ENCODE data around the gene CACNB1. TPM values are rescaled to one million over a fixed set of nuclear protein-coding genes. Genes with fewer than 3 reads are reported as not detected.

CACNB1 gene
- total RNA-seq, 1 experiment from 2014 or later: 9.1 TPM

- Histone ChIP-seq H3K9me3 (ENCODE audit: low read length) (no peaks in the 10 kb centered on the region), H3K9me2 (replicated peaks; ENCODE audit: insufficient read depth, low read length) (no peaks in the 10 kb centered on the region), H3K4me1 (ENCODE audit: low read length) (peaks cover 17% of the 10 kb centered on the region), H3K9ac (ENCODE audit: low read length) (no peak overlapping the region), H4K20me1 (ENCODE audit: insufficient read depth, low read depth, low read length) (no peaks in the 10 kb centered on the region), H3K4me2 (ENCODE audit: low read depth, low read length, poor library complexity, severe bottlenecking) (peak overlapping the region; percentile 69), H2AFZ (ENCODE audit: low read length) (no peak overlapping the region; the same call in 1 of the 2 replicates), H3K4me3 (ENCODE audit: low read length) (peak overlapping the region; percentile 90; the same call in 1 of the 2 replicates), H3K27ac (ENCODE audit: low read length) (no peak overlapping the region), H3K36me3 (ENCODE audit: insufficient read depth, low read length) (no peaks in the 10 kb centered on the region), H3K27me3 (ENCODE audit: low read length) (no peaks in the 10 kb centered on the region), H3K79me2 (ENCODE audit: low read length) (no peaks in the 10 kb centered on the region)
- peak; percentile 44 for DNase-seq
These were observed 45.3 kb downstream of the CACNB1 start for GRCh38 chr17:39151943-39152818.

- Histone ChIP-seq H3K27me3 (ENCODE audit: low read length) (no peaks in the 10 kb centered on the region), H3K4me2 (ENCODE audit: low read depth, low read length, poor library complexity, severe bottlenecking) (peak within 1 kb of the TSS; percentile 69), H3K9me3 (ENCODE audit: low read length) (no peaks in the 10 kb centered on the region), H3K4me3 (ENCODE audit: low read length) (peak within 1 kb of the TSS; percentile 90; the same call in 1 of the 2 replicates), H2AFZ (ENCODE audit: low read length) (no peak within 1 kb of the TSS), H3K4me1 (ENCODE audit: low read length) (peaks cover 17% of the 10 kb centered on the region), H3K9ac (ENCODE audit: low read length) (no peak within 1 kb of the TSS), H3K79me2 (ENCODE audit: low read length) (no peaks in the 10 kb centered on the region), H3K36me3 (ENCODE audit: insufficient read depth, low read length) (no peaks in the 10 kb centered on the region), H4K20me1 (ENCODE audit: insufficient read depth, low read depth, low read length) (no peaks in the 10 kb centered on the region), H3K9me2 (replicated peaks; ENCODE audit: insufficient read depth, low read length) (no peaks in the 10 kb centered on the region), H3K27ac (ENCODE audit: low read length) (no peak within 1 kb of the TSS)
- DNase-seq: no peak
These were observed 46.1 kb downstream of the CACNB1 start, which contains the start of gene PLXDC1 for GRCh38 chr17:39151150-39151942. PLXDC1 (minus strand) TSS chr17:39151637; CDS start chr17:39151437, 200 bp downstream.

- Histone ChIP-seq H3K4me2 (ENCODE audit: low read depth, low read length, poor library complexity, severe bottlenecking) (no peak overlapping the region), H3K4me3 (ENCODE audit: low read length) (no peak overlapping the region), H2AFZ (ENCODE audit: low read length) (no peak overlapping the region), H4K20me1 (ENCODE audit: insufficient read depth, low read depth, low read length) (no peaks in the 10 kb centered on the region), H3K9me3 (ENCODE audit: low read length) (no peaks in the 10 kb centered on the region), H3K27ac (ENCODE audit: low read length) (no peak overlapping the region), H3K9me2 (replicated peaks; ENCODE audit: insufficient read depth, low read length) (no peaks in the 10 kb centered on the region), H3K36me3 (ENCODE audit: insufficient read depth, low read length) (no peaks in the 10 kb centered on the region), H3K27me3 (ENCODE audit: low read length) (no peaks in the 10 kb centered on the region), H3K79me2 (ENCODE audit: low read length) (no peaks in the 10 kb centered on the region), H3K4me1 (ENCODE audit: low read length) (peaks cover 17% of the 10 kb centered on the region), H3K9ac (ENCODE audit: low read length) (no peak overlapping the region)
- DNase-seq: no peak
These were observed 46.7 kb downstream of the CACNB1 start for GRCh38 chr17:39150795-39151149.

- H3K27me3 ChIP-seq (ENCODE audit: low read length): no peaks in the 10 kb centered on the region
- no peak overlapping the region for H3K9ac ChIP-seq (ENCODE audit: low read length)
- no peak overlapping the region for H3K27ac ChIP-seq (ENCODE audit: low read length)
- no peaks in the 10 kb centered on the region for H3K9me3 ChIP-seq (ENCODE audit: low read length)
- no peaks in the 10 kb centered on the region for H4K20me1 ChIP-seq (ENCODE audit: insufficient read depth, low read depth, low read length)
- no peaks in the 10 kb centered on the region for H3K79me2 ChIP-seq (ENCODE audit: low read length)
- H3K36me3 ChIP-seq (ENCODE audit: insufficient read depth, low read length): no peaks in the 10 kb centered on the region
- no peak overlapping the region for H3K4me2 ChIP-seq (ENCODE audit: low read depth, low read length, poor library complexity, severe bottlenecking)
- peaks cover 17% of the 10 kb centered on the region for H3K4me1 ChIP-seq (ENCODE audit: low read length)
- no peaks in the 10 kb centered on the region for H3K9me2 ChIP-seq (replicated peaks; ENCODE audit: insufficient read depth, low read length)
- no peak overlapping the region for H3K4me3 ChIP-seq (ENCODE audit: low read length)
- DNase-seq: no peak
- no peak overlapping the region for H2AFZ ChIP-seq (ENCODE audit: low read length)
These were observed 47.3 kb downstream of the CACNB1 start for GRCh38 chr17:39150104-39150634.

DNA sequence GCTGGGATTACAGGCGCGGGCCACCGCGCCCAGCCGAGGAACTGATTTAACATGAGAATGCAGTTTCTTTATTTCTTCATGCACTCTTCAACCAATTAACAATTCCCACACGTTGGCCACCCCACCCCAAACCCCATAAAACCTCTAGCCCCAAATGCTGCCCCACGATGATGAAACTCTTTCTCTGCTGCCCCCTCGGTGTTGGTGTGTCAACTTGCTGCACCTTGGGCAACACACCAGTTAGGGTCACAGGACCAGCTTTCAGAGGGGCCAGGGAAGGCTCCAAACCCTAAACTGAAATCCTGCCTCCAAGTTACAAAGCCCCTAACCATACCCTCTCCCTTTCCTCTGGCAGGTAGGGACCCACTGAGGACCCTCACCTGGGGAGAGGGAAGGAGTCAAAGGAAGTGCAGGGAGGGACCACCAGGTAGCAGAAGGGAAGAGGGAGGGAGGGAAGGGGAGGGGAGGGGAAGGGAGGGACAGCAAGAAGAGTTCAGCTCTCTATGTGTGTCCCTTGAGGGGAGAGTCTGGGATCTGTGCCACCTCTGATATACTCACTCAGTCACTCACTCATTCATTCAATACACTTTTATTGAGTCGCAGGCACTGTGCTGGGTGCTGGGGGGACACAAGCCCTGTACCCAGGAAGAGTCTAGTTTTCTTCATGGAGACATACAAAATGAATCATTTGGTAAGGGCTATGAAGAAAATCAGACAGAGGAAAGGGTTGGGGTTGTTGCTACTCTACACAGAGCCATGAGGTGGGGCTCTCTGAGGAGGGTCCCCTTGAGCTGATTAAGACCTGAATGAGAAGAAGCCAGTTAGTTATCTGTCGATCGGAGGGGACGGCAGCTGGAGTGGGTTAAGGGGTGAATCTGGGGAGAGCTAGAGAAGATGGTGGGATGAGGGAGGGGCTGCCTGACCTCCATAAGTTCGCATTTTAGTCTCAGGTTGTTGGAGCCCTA lies 50.0 kb downstream of the CACNB1 start:
- H3K9ac ChIP-seq (ENCODE audit: low read length): no peak overlapping the region
- DNase-seq: no peak
- no peaks in the 10 kb centered on the region for H3K36me3 ChIP-seq (ENCODE audit: insufficient read depth, low read length)
- H3K9me2 ChIP-seq (replicated peaks; ENCODE audit: insufficient read depth, low read length): no peaks in the 10 kb centered on the region
- H3K9me3 ChIP-seq (ENCODE audit: low read length): no peaks in the 10 kb centered on the region
- H3K4me1 ChIP-seq (ENCODE audit: low read length): peaks cover 5% of the 10 kb centered on the region
- H2AFZ ChIP-seq (ENCODE audit: low read length): no peak overlapping the region
- no peaks in the 10 kb centered on the region for H3K27me3 ChIP-seq (ENCODE audit: low read length)
- no peaks in the 10 kb centered on the region for H3K79me2 ChIP-seq (ENCODE audit: low read length)
- H3K4me3 ChIP-seq (ENCODE audit: low read length): no peak overlapping the region
- H3K27ac ChIP-seq (ENCODE audit: low read length): no peak overlapping the region
- no peak overlapping the region for H3K4me2 ChIP-seq (ENCODE audit: low read depth, low read length, poor library complexity, severe bottlenecking)
- H4K20me1 ChIP-seq (ENCODE audit: insufficient read depth, low read depth, low read length): no peaks in the 10 kb centered on the region

GRCh38 chr17:39146273-39146672 lies 51.2 kb downstream of the CACNB1 start:
- H3K27ac ChIP-seq (ENCODE audit: low read length): no peak overlapping the region
- H3K4me2 ChIP-seq (ENCODE audit: low read depth, low read length, poor library complexity, severe bottlenecking): no peak overlapping the region
- H3K4me3 ChIP-seq (ENCODE audit: low read length): no peak overlapping the region
- H3K36me3 ChIP-seq (ENCODE audit: insufficient read depth, low read length): no peaks in the 10 kb centered on the region
- no peak for DNase-seq
- H3K4me1 ChIP-seq (ENCODE audit: low read length): no peaks in the 10 kb centered on the region
- no peak overlapping the region for H2AFZ ChIP-seq (ENCODE audit: low read length)
- H3K9me2 ChIP-seq (replicated peaks; ENCODE audit: insufficient read depth, low read length): no peaks in the 10 kb centered on the region
- H4K20me1 ChIP-seq (ENCODE audit: insufficient read depth, low read depth, low read length): no peaks in the 10 kb centered on the region
- peaks cover 2% of the 10 kb centered on the region; the same call in 1 of the 2 replicates for H3K9me3 ChIP-seq (ENCODE audit: low read length)
- no peaks in the 10 kb centered on the region for H3K27me3 ChIP-seq (ENCODE audit: low read length)
- no peaks in the 10 kb centered on the region for H3K79me2 ChIP-seq (ENCODE audit: low read length)
- no peak overlapping the region for H3K9ac ChIP-seq (ENCODE audit: low read length)

- peaks cover 6% of the 10 kb centered on the region; the same call in 1 of the 2 replicates for H3K9me3 ChIP-seq (ENCODE audit: low read length)
- H3K9me2 ChIP-seq (replicated peaks; ENCODE audit: insufficient read depth, low read length): no peaks in the 10 kb centered on the region
- no peak for DNase-seq
- H3K4me2 ChIP-seq (ENCODE audit: low read depth, low read length, poor library complexity, severe bottlenecking): no peak overlapping the region
- no peak overlapping the region for H3K4me3 ChIP-seq (ENCODE audit: low read length)
- H3K79me2 ChIP-seq (ENCODE audit: low read length): no peaks in the 10 kb centered on the region
- H3K27ac ChIP-seq (ENCODE audit: low read length): no peak overlapping the region
- no peaks in the 10 kb centered on the region for H3K36me3 ChIP-seq (ENCODE audit: insufficient read depth, low read length)
- H3K4me1 ChIP-seq (ENCODE audit: low read length): no peaks in the 10 kb centered on the region; the same call in 1 of the 2 replicates
- H3K27me3 ChIP-seq (ENCODE audit: low read length): no peaks in the 10 kb centered on the region
- no peaks in the 10 kb centered on the region for H4K20me1 ChIP-seq (ENCODE audit: insufficient read depth, low read depth, low read length)
- no peak overlapping the region for H2AFZ ChIP-seq (ENCODE audit: low read length)
- no peak overlapping the region for H3K9ac ChIP-seq (ENCODE audit: low read length)
These were observed 52.3 kb downstream of the CACNB1 start for GRCh38 chr17:39145143-39145542.

Data from Karpas-422 (cell line).